Upper lobe of left lung (tissue), 4 donors: ENCODE measurements around the gene ACTN4.

Experiments
- EP300 ChIP-seq, 4 donors: sonication (generic); formaldehyde crosslinking; IDR thresholded peaks; one replicate each; pipeline ENCODE4 v1.5.1; 2017; ENCODE audit warnings: antibody characterized with exemption in 4 of 4, control low read depth in 2 of 4
- POLR2A ChIP-seq, 4 donors: fragments of 450-650 bp; IDR thresholded peaks; one replicate each; pipeline ENCODE4 v1.5.1; 2016 to 2017; ENCODE audit warnings: antibody characterized with exemption in 4 of 4, mild to moderate bottlenecking in 2 of 4
- TF ChIP-seq, protein P1 (sequence below), 6 experiments: fragments of 450-650 bp in 4 of 6; fragments of 200-600 bp in 2 of 6; sonication (generic) in 2 of 6; IDR thresholded peaks; one replicate each; pipeline ENCODE4 v1.5.1; 2016 to 2019; ENCODE audit warnings: antibody characterized with exemption in 6 of 6

DNA sequence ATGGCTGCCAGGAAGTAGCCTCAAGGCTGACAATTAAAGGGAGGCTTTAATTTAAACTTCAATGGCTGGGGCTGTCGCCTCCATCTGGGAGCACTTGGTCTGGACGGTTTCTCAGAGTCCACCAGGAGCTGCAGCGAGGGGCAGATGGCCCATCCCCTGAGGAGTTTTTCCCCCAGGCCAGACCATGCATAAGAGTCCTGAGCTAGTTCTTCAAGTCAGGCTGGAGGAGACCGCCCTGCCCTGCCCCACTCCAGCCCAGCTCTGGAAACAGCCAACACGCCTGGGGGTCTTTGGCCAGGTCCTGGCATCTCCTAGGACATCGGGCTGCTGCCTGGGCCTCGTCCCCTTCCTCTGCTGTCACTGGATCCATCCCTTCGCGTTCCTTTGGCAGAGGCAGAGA, 5.3 kb upstream of the ACTN4 start:
- TF ChIP-seq, protein P1, sequence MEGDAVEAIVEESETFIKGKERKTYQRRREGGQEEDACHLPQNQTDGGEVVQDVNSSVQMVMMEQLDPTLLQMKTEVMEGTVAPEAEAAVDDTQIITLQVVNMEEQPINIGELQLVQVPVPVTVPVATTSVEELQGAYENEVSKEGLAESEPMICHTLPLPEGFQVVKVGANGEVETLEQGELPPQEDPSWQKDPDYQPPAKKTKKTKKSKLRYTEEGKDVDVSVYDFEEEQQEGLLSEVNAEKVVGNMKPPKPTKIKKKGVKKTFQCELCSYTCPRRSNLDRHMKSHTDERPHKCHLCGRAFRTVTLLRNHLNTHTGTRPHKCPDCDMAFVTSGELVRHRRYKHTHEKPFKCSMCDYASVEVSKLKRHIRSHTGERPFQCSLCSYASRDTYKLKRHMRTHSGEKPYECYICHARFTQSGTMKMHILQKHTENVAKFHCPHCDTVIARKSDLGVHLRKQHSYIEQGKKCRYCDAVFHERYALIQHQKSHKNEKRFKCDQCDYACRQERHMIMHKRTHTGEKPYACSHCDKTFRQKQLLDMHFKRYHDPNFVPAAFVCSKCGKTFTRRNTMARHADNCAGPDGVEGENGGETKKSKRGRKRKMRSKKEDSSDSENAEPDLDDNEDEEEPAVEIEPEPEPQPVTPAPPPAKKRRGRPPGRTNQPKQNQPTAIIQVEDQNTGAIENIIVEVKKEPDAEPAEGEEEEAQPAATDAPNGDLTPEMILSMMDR (IDR thresholded peaks at IDR 0.05) = no peak
- TF ChIP-seq POLR2A (IDR thresholded peaks at IDR 0.05) = no peak
- TF ChIP-seq EP300 (IDR thresholded peaks at IDR 0.05) = no peak
